Measurements from ENCODE around the gene TMEM183A.

DNA sequence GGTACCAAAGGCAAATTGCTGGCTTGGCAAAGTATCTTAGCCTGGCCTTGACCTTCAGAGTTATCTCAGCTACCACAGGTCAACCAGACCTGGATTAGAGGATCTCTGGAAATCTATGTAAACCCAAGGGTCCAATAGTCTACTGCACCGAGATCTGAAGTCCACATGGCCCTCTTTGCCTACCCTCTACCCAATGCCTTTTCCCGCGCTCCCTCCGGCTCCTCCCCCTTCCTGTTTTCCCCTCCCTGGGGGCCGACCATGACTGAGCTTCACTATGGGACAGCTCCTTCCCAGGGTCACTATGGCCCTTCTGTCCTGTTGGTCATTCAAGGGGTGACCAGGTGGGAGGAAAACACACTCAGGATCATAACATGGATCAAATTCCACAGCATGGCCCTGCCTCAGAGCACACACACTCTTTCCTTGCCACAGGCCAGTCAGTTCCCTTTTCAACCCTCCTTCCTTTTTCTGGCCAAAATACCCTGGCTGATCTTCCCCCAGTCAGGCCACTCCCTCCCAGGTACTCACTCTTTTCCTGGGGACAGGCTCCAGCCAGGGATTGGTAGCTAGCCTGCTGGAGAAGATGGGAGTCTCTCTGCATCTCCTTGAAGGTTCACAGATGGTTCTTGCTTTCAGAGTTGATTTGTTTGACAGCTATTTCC is 19.1 kb upstream of the TMEM183A start:
- TF ChIP-seq, protein P1, sequence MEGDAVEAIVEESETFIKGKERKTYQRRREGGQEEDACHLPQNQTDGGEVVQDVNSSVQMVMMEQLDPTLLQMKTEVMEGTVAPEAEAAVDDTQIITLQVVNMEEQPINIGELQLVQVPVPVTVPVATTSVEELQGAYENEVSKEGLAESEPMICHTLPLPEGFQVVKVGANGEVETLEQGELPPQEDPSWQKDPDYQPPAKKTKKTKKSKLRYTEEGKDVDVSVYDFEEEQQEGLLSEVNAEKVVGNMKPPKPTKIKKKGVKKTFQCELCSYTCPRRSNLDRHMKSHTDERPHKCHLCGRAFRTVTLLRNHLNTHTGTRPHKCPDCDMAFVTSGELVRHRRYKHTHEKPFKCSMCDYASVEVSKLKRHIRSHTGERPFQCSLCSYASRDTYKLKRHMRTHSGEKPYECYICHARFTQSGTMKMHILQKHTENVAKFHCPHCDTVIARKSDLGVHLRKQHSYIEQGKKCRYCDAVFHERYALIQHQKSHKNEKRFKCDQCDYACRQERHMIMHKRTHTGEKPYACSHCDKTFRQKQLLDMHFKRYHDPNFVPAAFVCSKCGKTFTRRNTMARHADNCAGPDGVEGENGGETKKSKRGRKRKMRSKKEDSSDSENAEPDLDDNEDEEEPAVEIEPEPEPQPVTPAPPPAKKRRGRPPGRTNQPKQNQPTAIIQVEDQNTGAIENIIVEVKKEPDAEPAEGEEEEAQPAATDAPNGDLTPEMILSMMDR (IDR thresholded peaks at IDR 0.05; ENCODE audit: poor library complexity) = no peak
- no peak for TF ChIP-seq EZH2phosphoT487 (IDR thresholded peaks at IDR 0.05; ENCODE audit: low read depth, severe bottlenecking, unreplicated experiment)
